Measurements from ENCODE around the gene ASMTL.
"Not testable (repeated sequence)": the region's sequence is repeated elsewhere in the genome, so short reads cannot be mapped to it uniquely, and the experiment has no call there.

Gene ASMTL

DNA sequence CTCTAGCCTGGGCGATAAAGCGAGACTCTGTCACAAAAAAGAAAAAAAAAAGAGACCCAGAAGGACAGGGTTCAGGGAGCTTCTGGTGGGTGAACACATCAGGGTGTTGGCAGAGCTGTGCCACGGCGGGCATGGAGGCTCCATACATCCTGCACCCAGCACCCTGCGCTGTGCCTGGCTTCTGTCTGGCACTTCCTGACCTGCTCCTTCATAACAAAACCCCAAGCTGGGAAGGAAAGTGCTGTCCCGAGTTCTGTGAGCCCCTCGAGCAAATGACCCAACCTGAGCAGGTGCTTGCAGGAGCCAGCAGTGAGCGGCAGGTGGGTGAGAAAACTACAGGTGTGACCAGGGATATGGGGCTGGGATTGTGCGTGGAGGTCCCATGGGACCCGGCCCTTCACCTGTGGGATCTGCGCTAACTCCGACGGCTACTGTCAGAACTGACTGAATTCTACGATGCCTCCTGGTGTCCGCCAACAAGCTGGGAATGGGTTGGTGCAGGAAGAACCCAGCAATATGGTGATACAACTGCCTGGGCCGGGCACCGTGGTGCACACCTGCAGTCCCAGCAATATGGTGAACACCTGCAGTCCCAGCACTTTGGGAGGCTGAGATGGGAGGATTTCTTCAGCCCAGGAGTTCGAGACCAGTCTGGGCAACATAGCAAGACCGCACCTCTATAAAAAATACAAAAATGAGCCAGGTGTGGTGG is 18.9 kb downstream of the ASMTL start:
- no peak for DNase-seq (ENCODE audit: low read depth)

GRCh38 chrX:1430451-1430850 is 22.3 kb downstream of the ASMTL start:
- no peak for DNase-seq (ENCODE audit: low read depth)

GRCh38 chrX:1427756-1428155 is 25.0 kb downstream of the ASMTL start:
- DNase-seq (ENCODE audit: low read depth), result no peak

GRCh38 chrX:1426321-1426720 is 26.4 kb downstream of the ASMTL start:
- not testable (repeated sequence) for DNase-seq (ENCODE audit: low read depth)

GRCh38 chrX:1425381-1425780 is 27.3 kb downstream of the ASMTL start:
- no peak for DNase-seq (ENCODE audit: low read depth)

- no peak for DNase-seq (ENCODE audit: low read depth)
Observed at GRCh38 chrX:1424147-1424851, 28.4 kb downstream of the ASMTL start.

DNA sequence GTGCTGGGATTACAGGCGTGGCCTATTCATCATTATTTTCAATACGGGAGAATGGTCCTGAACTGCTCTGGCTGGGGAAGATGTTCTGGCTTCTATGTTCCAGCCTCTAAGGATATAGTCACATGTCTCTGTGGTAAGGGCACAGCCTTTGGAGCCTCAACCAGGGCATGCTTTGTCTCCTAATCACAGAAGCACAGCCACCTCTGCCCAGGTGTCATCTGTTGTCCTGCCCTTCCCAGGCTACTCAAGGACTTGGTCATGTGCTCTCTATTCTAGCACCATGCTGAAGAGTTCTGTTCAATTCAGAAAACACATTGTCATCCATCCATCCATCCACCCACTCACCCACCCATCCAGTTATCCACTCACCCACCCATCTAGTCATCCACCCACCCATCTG is 29.5 kb downstream of the ASMTL start:
- DNase-seq (ENCODE audit: low read depth), result no peak

DNA sequence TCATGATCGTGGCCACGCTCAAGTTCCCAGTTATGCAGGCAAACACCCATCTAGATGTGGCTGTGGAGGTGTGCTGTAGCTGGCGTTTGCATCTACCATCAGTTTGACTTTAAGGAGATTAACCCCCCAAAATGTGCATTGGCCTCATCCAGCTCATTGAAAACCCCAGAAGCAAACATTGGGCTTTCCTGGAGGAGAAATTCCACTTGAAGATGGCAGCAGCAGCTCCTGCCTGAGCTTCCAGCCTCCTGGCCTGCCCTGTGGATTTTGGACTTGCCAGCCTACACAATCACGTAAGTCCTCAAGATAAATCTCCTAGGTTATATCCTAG is 30.6 kb downstream of the ASMTL start:
- no peak for DNase-seq (ENCODE audit: low read depth)

GRCh38 chrX:1421433-1422134 is 31.1 kb downstream of the ASMTL start:
- DNase-seq (ENCODE audit: low read depth), result no peak

- DNase-seq (ENCODE audit: low read depth), result no peak
Observed at GRCh38 chrX:1420371-1420770, 32.3 kb downstream of the ASMTL start.

DNA sequence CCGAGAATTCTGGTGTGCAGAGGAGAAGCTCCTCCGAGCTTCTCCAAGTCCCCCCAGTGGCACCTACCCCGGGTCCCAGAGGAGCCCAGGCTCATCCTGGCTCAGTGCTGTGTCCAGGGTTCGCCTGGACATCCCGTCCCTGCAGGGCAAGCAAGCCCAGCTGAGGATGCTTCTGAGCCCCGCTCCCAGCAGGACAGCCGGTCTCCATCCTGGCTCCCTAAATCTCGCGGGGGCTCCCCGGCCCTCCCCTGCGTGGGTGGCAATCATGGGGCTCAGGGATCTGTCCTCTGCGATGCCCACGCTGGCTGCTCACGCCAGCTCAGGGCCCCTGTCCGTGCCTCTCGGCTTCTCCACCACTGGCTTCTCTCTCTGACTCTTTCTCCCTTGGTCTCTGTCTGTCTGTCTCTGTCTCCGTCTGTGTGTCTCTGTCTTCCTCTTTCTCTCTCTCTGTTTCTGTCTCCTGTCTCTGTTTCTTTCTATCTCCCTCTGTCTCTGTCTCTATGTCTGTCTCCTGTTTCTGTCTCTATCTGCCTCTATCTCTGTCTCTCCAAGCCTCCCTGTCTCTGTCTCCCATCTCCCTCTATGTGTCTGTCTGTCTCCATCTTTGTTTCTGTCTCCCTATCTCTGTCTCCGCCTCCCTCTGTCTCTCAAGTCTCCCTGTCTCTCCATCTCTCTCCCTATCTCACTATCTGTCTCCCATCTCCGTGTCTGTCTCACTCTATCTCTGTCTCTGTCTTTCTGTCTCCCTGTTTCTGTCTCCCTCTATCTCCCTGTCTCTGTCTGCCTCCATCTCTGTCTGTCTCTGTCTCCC is 33.0 kb downstream of the ASMTL start:
- DNase-seq (ENCODE audit: low read depth), result no peak

GRCh38 chrX:1418901-1419544 is 33.7 kb downstream of the ASMTL start:
- DNase-seq (ENCODE audit: low read depth), result no peak

DNA sequence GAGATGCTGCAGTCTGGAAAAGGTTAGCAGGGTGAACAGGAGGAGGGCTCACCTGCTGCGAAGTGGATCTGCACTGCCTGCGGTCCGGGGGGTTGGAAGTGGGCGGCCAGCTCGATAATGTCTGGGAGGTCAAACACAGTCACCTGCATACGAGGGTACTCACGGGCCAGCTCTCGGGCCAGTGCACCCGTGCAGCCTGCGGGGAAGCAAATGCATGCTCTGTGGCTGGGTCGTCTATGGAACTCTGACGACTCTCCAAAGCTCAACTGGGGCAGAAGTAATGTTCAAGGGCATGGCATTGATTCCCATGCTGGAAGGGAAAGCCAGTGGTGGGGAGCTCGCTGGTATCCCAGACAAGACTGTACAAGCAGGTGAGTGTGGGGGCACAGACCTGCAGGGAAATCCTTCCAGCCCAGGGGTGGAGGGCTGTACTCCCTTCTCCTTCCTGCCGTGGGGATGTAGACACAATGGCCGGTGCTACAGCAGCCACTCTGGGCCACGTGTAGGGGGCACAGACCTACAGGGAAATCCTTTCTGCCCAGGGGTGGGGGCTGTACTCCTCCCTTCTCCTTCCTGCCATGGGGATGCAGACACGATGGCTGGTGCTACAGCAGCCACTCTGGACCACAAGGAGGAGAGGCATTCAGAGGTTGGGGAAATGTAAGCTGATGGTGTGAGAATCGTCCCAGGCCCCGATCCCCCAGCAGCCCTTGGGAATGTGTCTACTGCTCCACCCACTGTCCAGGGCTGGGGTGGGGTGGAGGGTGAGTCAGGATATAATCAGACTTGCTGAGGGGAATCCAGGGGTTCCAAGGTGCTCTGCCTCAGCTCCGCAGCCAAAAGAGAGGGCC is 34.6 kb downstream of the ASMTL start:
- no peak for DNase-seq (ENCODE audit: low read depth)

DNA sequence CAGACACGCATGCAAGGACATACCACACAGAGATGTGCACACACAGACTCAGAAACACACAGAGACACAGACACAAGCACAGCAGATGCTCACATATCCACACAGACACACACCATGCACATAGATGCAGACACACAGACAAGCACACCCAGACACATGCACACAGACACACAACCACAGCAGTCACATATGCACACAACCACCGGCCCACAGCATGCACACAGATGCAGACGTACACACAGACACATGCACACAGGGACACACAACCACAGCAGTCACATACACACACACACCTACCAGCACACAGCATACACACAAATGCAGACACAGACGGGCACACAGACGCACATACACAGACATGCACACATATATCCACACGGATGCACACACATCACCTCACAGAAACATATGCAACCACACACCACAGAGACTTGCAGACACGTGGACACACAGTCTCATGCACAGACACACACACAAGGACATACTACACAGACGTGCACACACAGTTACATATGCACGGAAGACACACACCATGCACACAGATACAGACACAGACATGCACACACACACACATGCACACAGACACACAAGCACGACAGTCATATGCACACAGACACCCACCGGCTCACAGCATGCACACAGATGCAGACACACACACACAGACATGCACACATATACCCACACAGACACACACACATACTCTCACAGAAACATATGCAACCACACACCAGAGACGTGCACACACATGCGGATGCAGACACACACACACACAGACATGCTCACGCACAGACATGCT is 35.5 kb downstream of the ASMTL start:
- no peak for DNase-seq (ENCODE audit: low read depth)

DNA sequence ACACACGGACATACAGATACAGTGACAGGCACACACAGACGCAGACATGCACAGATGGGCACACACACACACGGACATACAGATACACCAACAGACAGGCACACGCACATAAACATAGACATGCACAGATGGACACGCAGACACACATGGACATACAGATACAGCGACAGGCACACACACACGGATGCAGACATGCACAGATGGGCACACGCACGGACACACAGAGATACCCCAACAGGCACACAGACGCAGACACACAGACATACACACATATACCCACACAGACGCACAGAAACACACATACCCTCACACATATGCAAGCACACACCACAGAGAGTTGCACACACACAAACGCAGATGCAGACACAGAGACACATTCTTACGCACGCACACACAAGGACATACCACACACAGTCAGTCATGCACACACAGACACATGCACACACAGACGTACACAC is 36.4 kb downstream of the ASMTL start:
- no peak for DNase-seq (ENCODE audit: low read depth)

- no peak for DNase-seq (ENCODE audit: low read depth)
Observed at GRCh38 chrX:1412551-1413161, 40.1 kb downstream of the ASMTL start.

DNA sequence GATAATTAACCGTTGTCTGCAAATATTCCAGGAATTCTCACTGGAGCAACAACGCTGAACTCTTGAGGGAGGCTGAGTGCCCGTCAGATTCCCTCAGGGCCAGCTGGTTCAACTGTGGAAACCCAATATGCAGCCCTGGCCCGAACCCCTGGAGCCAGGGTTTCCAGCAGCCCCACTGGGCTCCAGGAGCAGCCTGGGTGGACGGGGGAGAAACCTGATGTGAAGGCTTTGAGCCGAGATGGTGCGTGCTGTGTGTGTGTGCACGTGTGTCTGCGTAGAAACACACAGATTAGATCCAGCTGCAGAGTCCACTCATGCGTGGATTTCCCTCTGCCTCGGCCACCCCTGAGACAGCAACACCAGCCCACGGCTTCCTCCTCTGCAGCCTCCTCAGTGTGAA is 41.4 kb downstream of the ASMTL start:
- no peak for DNase-seq (ENCODE audit: low read depth)

DNA sequence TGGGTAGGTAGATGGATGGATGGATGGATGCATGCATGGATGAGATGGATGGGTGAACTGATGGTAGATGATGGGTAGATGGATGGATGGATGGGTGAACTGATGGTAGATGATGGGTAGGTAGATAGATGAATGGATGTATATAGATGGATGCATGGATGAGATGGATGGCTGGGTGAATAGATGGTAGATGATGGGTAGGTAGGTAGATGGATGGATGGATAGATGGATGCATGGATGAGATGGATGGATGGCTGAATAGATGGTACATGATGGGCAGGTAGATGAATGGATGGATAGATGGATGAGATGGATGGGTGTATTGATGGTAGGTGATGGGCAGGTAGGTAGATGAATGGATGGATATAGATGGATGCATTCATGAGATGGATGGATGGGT is 45.7 kb downstream of the ASMTL start:
- DNase-seq (ENCODE audit: low read depth), result no peak

GRCh38 chrX:1405769-1406168 is 46.9 kb downstream of the ASMTL start:
- DNase-seq (ENCODE audit: low read depth), result not testable (repeated sequence)

GRCh38 chrX:1403867-1404266 is 48.8 kb downstream of the ASMTL start:
- DNase-seq (ENCODE audit: low read depth), result not testable (repeated sequence)

Measured in stimulated activated CD8-positive, alpha-beta memory T cell treated with anti-CD3 and anti-CD28 coated beads, Interleukin-12 subunit alpha, Interleukin-12 subunit beta, amount 100 ng/mL, for 1 hour (primary cell).